Cardiac muscle cell (in vitro differentiated cells and primary cell): ENCODE results near the gene TNNI2. TPM values are rescaled to one million over a fixed set of nuclear protein-coding genes. Genes with fewer than 3 reads are reported as not detected.
"Not testable (repeated sequence)": the region's sequence is repeated elsewhere in the genome, so short reads cannot be mapped to it uniquely, and the experiment has no call there.

ENCODE experiments used
- DNase-seq, 2 donors: peaks; one replicate each; pipeline versions ENCODE4 v3.0.0 to v3.0.0-alpha.2; 2010 to 2017; ENCODE audit warnings: low read depth in 1 of 2, low spot score in 1 of 2
- H3K27ac ChIP-seq: fragments of 200-600 bp; sonication (generic); 2 replicates; pipeline ENCODE4 v1.5.1; 2016
- H3K27me3 ChIP-seq: fragments of 200-600 bp; sonication (generic); 2 replicates; pipeline ENCODE4 v1.6.0; 2016; ENCODE audit warnings: control low read depth
- H3K36me3 ChIP-seq: fragments of 200-600 bp; sonication (generic); 2 replicates; pipeline ENCODE4 v1.5.1; 2016; ENCODE audit warnings: control low read depth
- H3K4me1 ChIP-seq: fragments of 200-600 bp; sonication (generic); 2 replicates; pipeline ENCODE4 v1.8.1; 2017; ENCODE audit warnings: low read depth, mild to moderate bottlenecking, mixed run types
- H3K4me3 ChIP-seq: fragments of 200-600 bp; sonication (generic); 2 replicates; pipeline ENCODE4 v1.5.1; 2016; ENCODE audit warnings: mild to moderate bottlenecking
- H3K9me3 ChIP-seq: fragments of 200-600 bp; sonication (generic); 2 replicates; pipeline ENCODE4 v1.5.1; 2017; ENCODE audit warnings: low read depth, mild to moderate bottlenecking, control low read depth
- polyA plus RNA-seq: library from polyadenylated mRNA; unstranded; fragments of >200 nt; fragmentation: Nextera tagmentation; extraction: Ambion mirVana; gene quantifications from 2 replicates; pipeline ENCODE4 v1.2.1, GENCODE V29; 2016
- total RNA-seq: library from RNA; depleted of rRNA; stranded (reverse); fragments of >200 nt; gene quantifications from 2 replicates; pipeline ENCODE4 v1.2.3, GENCODE V29; 2016
- TF ChIP-seq, protein P1 (sequence below): IDR thresholded peaks from 2 replicates; pipeline ENCODE4 v1.5.1; 2012; ENCODE audit warnings: low read depth, mild to moderate bottlenecking, low read length

Gene TNNI2
- total and polyA plus RNA-seq, 2 experiments from 2014 or later, result 2.5 to 3.9 TPM

- Histone ChIP-seq H3K27me3 (no peaks in the 10 kb centered on the region), H3K9me3 (no peaks in the 10 kb centered on the region), H3K36me3 (no peaks in the 10 kb centered on the region), H3K4me1 (peaks cover 10% of the 10 kb centered on the region), H3K27ac (no peak overlapping the region), H3K4me3 (no peak overlapping the region)
- DNase-seq, result no peak
- TF ChIP-seq, protein P1, sequence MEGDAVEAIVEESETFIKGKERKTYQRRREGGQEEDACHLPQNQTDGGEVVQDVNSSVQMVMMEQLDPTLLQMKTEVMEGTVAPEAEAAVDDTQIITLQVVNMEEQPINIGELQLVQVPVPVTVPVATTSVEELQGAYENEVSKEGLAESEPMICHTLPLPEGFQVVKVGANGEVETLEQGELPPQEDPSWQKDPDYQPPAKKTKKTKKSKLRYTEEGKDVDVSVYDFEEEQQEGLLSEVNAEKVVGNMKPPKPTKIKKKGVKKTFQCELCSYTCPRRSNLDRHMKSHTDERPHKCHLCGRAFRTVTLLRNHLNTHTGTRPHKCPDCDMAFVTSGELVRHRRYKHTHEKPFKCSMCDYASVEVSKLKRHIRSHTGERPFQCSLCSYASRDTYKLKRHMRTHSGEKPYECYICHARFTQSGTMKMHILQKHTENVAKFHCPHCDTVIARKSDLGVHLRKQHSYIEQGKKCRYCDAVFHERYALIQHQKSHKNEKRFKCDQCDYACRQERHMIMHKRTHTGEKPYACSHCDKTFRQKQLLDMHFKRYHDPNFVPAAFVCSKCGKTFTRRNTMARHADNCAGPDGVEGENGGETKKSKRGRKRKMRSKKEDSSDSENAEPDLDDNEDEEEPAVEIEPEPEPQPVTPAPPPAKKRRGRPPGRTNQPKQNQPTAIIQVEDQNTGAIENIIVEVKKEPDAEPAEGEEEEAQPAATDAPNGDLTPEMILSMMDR, result no peak
These were observed 28.0 kb upstream of the TNNI2 start for GRCh38 chr11:1810761-1811160.

DNA sequence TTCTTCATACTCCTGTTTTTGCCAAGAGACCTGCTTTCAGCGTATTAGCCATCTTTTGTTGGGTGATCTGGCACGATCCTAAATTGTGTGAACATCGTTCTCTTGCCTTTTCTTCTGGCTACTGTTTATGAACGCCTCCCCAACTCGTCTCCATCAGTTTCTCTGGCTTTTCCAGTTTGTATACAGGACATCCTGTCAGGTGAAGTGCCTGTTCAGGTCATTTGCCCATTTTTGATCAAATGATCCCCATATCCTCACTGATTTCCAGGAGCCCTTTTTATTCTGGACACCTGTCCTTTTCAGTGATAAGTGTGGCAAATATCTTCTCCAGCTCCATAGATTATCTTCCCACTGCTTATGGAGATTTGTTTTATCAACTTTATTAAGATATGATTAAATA, 26.5 kb upstream of the TNNI2 start:
- no peak for DNase-seq

DNA sequence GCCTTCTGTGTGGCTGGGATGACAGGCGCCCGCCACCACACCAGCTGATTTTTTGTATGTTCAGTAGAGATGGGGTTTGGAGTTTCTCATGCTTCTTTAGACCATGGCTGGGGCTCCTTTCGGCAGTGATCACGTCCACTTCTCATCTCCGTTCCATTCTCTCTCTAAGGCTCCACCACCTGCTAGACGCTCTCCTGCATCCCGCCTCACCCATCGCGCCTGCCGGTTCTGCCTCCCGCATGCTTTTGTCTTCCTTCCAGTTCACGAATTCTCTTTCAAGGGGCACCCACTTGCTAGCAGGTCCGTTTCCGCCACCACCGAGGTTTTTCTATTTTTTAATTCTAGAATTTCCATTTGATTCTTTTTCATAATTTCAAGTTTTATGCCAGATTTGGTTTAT, 26.0 kb upstream of the TNNI2 start:
- no peak for DNase-seq
- Histone ChIP-seq H3K27me3 (no peaks in the 10 kb centered on the region), H3K4me1 (peaks cover 4% of the 10 kb centered on the region), H3K4me3 (no peak overlapping the region), H3K27ac (no peak overlapping the region), H3K36me3 (no peaks in the 10 kb centered on the region), H3K9me3 (no peaks in the 10 kb centered on the region)
- TF ChIP-seq, protein P1, result no peak

More for the DNA sequence above, 26.5 kb upstream of the TNNI2 start:
- Histone ChIP-seq H3K27ac (no peak overlapping the region), H3K27me3 (no peaks in the 10 kb centered on the region), H3K4me3 (no peak overlapping the region), H3K36me3 (no peaks in the 10 kb centered on the region), H3K4me1 (peaks cover 7% of the 10 kb centered on the region), H3K9me3 (no peaks in the 10 kb centered on the region)
- TF ChIP-seq, protein P1, result no peak

DNA sequence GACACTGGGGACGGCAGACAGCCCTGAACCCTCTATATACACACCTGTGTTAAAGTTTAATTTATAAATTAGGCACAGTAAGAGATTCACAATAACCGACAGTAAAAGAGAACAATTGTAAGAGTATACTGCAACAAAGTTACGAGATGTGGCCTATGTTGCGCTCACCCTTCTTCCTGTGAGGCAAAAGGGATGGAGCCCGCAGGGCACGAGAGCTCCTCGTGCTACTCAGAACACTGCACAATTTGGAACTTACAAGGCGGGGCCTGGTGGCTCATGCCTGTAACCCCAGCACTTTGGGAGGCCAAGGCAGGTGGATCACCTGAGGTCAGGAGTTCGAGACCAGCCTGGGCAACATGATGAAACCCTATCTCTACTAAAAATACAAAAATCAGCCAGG, 25.4 kb upstream of the TNNI2 start:
- H3K36me3 ChIP-seq, H3K9me3 ChIP-seq, H3K4me1 ChIP-seq, DNase-seq, H3K27me3 ChIP-seq, H3K4me3 ChIP-seq, H3K27ac ChIP-seq: not testable (repeated sequence)

DNA sequence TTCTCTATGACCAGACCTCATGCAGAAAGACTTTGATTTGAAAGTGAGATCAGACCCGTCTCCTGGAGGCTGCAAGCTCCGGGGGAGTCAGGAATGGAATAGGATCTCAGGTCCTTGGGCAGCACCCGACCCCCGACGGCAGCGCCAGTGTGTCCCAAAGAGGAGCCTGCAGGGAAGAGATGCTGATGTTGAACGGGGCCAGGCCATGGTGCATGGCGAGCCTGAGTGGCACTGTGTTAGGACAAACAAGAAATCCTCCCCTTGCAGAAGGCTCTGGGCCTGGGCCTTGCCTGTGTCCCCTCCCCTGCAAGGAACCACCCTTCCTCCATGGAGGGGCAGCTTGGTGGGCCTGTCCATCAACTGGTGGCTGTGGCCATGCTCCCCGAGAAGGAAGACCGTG, 24.1 kb upstream of the TNNI2 start:
- H3K27me3 ChIP-seq, result no peaks in the 10 kb centered on the region
- H3K36me3 ChIP-seq, result no peaks in the 10 kb centered on the region
- no peak overlapping the region for H3K27ac ChIP-seq
- no peak for DNase-seq
- H3K4me3 ChIP-seq, result no peak overlapping the region
- TF ChIP-seq, protein P1, result no peak
- peaks cover 4% of the 10 kb centered on the region for H3K4me1 ChIP-seq
- no peaks in the 10 kb centered on the region for H3K9me3 ChIP-seq

- TF ChIP-seq, protein P1, result no peak
- Histone ChIP-seq H3K27me3 (no peaks in the 10 kb centered on the region), H3K9me3 (no peaks in the 10 kb centered on the region)
These were observed 23.5 kb upstream of the TNNI2 start for GRCh38 chr11:1815311-1815710.

More at GRCh38 chr11:1815311-1815710, 23.5 kb upstream of the TNNI2 start:
- Histone ChIP-seq H3K27ac (no peak overlapping the region), H3K4me3 (no peak overlapping the region), H3K4me1 (peaks cover 4% of the 10 kb centered on the region), H3K36me3 (no peaks in the 10 kb centered on the region)
- DNase-seq, result no peak
